OCI-LY7 (cell line): ENCODE data around the gene JPH3.

Experiments used
- EZH2phosphoT487 ChIP-seq: fragments of 200-600 bp; sonication (generic); IDR thresholded peaks from 2 replicates; pipeline ENCODE4 v1.6.1; 2018; ENCODE audit warnings: low read depth, borderline replicate concordance, mild to moderate bottlenecking, mixed run types, antibody characterized with exemption, low read length, moderate library complexity, mixed read lengths
- TF ChIP-seq, protein P1 (sequence below): fragments of 200-600 bp; sonication (generic); conservative IDR thresholded peaks from 2 replicates; pipeline ENCODE4 v1.5.1; 2014; ENCODE audit warnings: mild to moderate bottlenecking, antibody characterized with exemption, low read length, moderate library complexity, mixed read lengths

DNA sequence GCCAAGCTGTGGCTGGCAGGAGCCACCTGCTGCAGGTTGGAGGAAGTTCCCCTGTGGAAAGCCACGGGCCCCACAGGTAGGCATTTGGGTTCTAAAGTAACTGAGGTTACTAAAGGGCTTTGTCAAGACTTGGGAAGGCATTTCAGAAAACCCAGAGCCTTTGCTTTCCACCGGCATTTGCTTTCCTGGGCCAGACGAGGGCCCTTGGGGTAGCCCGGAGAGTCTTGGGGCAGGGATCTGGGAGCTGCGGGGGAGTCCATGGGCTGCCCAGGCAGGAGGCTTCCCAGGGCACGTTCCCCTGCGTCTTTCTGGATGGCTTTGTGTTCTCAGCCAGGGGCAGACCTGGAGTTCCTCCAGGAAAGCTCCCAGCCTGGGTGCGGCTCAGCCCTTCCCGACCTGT is 43.5 kb downstream of the JPH3 start:
- TF ChIP-seq, protein P1, sequence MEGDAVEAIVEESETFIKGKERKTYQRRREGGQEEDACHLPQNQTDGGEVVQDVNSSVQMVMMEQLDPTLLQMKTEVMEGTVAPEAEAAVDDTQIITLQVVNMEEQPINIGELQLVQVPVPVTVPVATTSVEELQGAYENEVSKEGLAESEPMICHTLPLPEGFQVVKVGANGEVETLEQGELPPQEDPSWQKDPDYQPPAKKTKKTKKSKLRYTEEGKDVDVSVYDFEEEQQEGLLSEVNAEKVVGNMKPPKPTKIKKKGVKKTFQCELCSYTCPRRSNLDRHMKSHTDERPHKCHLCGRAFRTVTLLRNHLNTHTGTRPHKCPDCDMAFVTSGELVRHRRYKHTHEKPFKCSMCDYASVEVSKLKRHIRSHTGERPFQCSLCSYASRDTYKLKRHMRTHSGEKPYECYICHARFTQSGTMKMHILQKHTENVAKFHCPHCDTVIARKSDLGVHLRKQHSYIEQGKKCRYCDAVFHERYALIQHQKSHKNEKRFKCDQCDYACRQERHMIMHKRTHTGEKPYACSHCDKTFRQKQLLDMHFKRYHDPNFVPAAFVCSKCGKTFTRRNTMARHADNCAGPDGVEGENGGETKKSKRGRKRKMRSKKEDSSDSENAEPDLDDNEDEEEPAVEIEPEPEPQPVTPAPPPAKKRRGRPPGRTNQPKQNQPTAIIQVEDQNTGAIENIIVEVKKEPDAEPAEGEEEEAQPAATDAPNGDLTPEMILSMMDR, result no peak
- no peak for TF ChIP-seq EZH2phosphoT487
